ENCODE data around the gene RSPH3.

- TF ChIP-seq EZH2 (IDR thresholded peaks at IDR 0.05; ENCODE audit: borderline replicate concordance, insufficient read depth, low read length, poor library complexity, severe bottlenecking) (no peak), REST (IDR thresholded peaks at IDR 0.05; ENCODE audit: borderline replicate concordance) (no peak), CTCF (IDR thresholded peaks at IDR 0.05; ENCODE audit: poor library complexity, severe bottlenecking) (no peak), POLR2AphosphoS5 (IDR thresholded peaks at IDR 0.05) (no peak), RAD21 (conservative IDR thresholded peaks at IDR 0.05) (no peak)
Measured at GRCh38 chr6:158955255-158955654, 44.7 kb downstream of the RSPH3 start.

All from neural cell (in vitro differentiated cells).